NCI-H2227 treated with DMSO at 0.1 percent for 48 hours (cell line): ENCODE results near the gene PRX.

Source experiments
- DNase-seq: peaks from one replicate; lab custom pipeline; 2025; lab: John Stamatoyannopoulos, UW

Gene PRX

GRCh38 chr19:40365613-40366401, 47.4 kb downstream of the PRX start:
- DNase-seq = peak; percentile 97

- DNase-seq = no peak
Observed at GRCh38 chr19:40365010-40365409, 48.2 kb downstream of the PRX start.

DNA sequence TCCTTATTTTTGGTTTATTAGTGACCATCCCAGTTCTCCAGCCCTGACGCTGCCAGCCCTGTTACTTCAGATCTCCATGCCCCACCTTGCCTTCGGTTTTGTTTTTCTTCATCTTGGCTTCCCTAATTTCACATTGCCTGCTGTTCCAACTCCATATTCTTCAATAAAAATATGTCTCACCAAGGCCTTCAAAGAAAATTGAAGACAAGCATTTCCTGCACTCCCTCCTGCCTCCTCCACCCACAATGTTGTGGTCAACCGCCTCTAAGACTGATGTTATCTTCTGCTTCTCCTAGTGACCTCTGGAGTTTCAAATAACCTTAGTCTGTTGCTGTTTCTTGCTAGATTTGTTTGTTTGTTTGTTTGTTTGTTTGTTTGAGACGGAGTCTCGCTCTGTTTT, 50.1 kb downstream of the PRX start:
- DNase-seq = no peak

DNA sequence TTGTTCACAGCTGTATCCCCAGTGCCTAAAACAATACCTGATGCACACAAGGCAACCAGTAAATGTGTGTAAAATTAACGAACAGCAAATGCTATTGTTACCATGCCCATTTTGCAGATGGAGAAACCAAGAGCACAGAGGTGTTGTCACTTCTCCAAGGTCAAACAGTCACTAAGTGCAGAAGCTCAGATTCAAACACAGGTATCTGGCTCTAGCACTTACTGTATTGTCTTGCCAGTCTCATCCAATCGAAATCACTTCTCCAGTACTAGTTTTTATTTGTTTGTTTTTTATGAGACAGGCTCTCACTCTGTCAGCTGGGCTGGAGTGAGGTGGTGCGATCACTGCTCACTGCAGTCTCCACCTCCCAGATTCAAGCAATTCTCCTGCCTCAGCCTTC, 51.0 kb downstream of the PRX start:
- DNase-seq = no peak

- DNase-seq = no peak
Observed at GRCh38 chr19:40360708-40361241, 52.4 kb downstream of the PRX start.

- no peak for DNase-seq
Observed at GRCh38 chr19:40360020-40360707, 53.0 kb downstream of the PRX start.

GRCh38 chr19:40358773-40359172, 54.4 kb downstream of the PRX start:
- DNase-seq = no peak

- no peak for DNase-seq
Observed at GRCh38 chr19:40357640-40358039, 55.5 kb downstream of the PRX start.

GRCh38 chr19:40356681-40357595, 56.2 kb downstream of the PRX start:
- no peak for DNase-seq

DNA sequence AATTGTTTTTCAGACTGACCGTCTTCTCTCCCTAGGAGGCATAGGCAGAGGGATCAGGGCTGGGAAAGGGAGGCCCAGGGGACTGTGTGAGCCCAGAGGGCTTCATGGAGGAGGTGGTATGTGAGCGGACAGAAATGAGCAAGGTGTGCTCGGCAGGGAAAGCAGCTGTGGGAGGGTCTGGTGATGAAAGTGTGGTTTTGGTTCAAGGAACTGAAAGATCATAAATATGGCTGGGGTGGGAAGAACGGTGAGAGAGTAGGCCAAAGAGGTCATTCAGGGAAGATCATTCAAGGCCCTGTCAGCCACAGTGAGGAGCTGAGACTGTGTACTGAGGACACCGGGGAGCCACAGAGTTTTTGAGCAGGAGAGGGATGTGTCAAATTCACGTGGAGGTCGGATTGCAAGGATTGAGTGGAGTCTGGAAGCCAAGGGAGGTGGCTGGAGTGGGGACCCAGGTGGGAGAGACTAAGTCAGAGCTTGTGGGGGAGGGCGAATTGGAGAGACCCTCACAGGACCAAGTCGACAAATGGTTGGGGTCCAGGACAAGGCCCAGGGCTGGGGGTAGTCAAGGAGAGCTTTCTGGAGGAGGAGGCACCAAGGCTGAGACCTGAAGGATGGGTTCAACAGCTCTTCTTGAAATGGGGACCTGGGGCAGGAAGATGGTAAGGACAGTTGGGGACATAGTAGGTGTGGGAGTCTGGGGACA, 57.0 kb downstream of the PRX start:
- DNase-seq = no peak

GRCh38 chr19:40348961-40349507, 64.1 kb downstream of the PRX start:
- DNase-seq = peak; percentile 83

GRCh38 chr19:40348125-40348913, 64.9 kb downstream of the PRX start, which contains the start of the genes C19orf47 and PLD3:
C19orf47 (minus strand) TSS chr19:40348397; CDS start chr19:40341857, 6,540 bp downstream.
PLD3 (plus strand) TSS chr19:40348695; CDS start chr19:40366484, 17,789 bp downstream.
- DNase-seq = peak; percentile 100

- no peak for DNase-seq
Observed at GRCh38 chr19:40344422-40344821, 68.8 kb downstream of the PRX start.
